Neural crest cell (in vitro differentiated cells): ENCODE measurements around the gene NDUFA9. TPM values are rescaled to one million over a fixed set of nuclear protein-coding genes. Genes with fewer than 3 reads are reported as not detected.
A peak's percentile ranks its signal among the peaks of the same experiment; 100 is the strongest.

ENCODE experiments used
- DNase-seq: peaks from one replicate; pipeline ENCODE4 v3.0.0; 2021; ENCODE audit warnings: low read depth, mixed read lengths, low spot score
- H3K27ac Mint-ChIP-seq: one replicate; pipeline ENCODE4 v1.8.0; 2021; ENCODE audit warnings: mild to moderate bottlenecking, mixed read lengths; ENCODE audit not compliant: unreplicated experiment
- H3K27me3 Mint-ChIP-seq: 2 replicates; pipeline ENCODE4 v1.8.0; 2021; ENCODE audit warnings: low read depth, mild to moderate bottlenecking, mixed read lengths
- H3K36me3 Mint-ChIP-seq: 2 replicates; pipeline ENCODE4 v1.8.0; 2021; ENCODE audit warnings: low read depth, mild to moderate bottlenecking, mixed read lengths
- H3K4me1 Mint-ChIP-seq: 2 replicates; pipeline ENCODE4 v1.8.0; 2021; ENCODE audit warnings: mixed read lengths
- H3K4me3 Mint-ChIP-seq: one replicate; pipeline ENCODE4 v1.8.0; 2021; ENCODE audit warnings: mild to moderate bottlenecking, mixed read lengths
- H3K9me3 Mint-ChIP-seq: 2 replicates; pipeline ENCODE4 v1.8.0; 2021; ENCODE audit warnings: mixed read lengths
- CTCF ChIP-seq: fragments of 200-600 bp; sonication (generic); conservative IDR thresholded peaks from 2 replicates; pipeline ENCODE4 v1.5.0; 2021; ENCODE audit warnings: antibody characterized with exemption, mild to moderate bottlenecking
- total RNA-seq: library from RNA; stranded (reverse); gene quantifications from 2 replicates; pipeline ENCODE4 v1.2.1, GENCODE V29; 2021

Gene NDUFA9
- total RNA-seq, 1 donor from 2014 or later: 71.6 TPM

DNA sequence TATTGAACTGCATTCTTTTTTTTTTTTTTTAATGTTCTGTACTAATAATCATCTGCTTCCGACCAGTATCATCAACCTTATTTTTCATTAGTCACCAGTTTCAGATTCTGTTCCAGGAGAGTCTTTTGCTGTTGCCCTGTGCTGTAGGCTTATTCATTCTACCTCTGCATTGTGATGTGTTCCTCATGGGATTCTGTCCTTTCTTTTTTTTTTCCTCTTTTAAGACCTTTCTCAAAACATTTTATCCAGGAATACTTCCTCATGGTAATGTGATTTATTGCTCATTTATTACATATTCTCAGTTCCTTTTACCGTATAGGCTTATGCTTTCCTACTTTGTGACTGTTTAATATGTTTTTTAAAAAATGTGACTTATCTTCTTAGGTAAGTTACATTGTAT, 4.8 kb downstream of the NDUFA9 start:
- Mint-ChIP-seq H3K9me3 (no peaks in the 10 kb centered on the region), H3K36me3 (no peaks in the 10 kb centered on the region), H3K4me1 (peaks cover 21% of the 10 kb centered on the region), H3K4me3 (peak overlapping the region; percentile 14), H3K27me3 (no peaks in the 10 kb centered on the region), H3K27ac (no peak overlapping the region)
- no peak for TF ChIP-seq CTCF
- no peak for DNase-seq

DNA sequence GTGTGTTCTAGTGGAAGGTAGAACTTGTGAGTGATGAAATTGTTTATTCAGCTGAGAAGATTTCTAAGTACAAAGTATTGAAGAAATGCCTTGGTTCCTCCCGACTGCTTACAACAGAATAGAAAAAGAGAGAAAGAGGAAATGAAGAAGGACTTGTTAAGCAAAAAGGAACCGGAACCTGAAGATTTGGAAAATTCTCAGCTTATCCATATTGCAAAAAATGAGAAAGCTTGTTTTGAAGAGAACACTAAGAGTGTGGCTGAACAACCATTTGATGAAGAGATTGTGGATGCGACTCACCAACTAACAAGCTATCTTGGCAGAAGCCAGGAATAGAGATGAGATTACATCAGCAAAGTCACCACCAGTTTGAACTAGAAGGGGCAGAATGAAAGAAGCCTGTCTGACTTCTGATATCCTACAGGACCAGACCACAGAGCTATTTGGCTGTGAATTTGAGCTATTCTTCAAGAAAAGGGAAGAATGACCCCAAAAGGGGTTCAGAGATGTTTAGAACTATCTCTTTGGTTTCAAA, 15.1 kb downstream of the NDUFA9 start:
- Mint-ChIP-seq H3K4me1 (no peaks in the 10 kb centered on the region), H3K36me3 (peaks cover 37% of the 10 kb centered on the region), H3K9me3 (no peaks in the 10 kb centered on the region), H3K27ac (no peak overlapping the region), H3K27me3 (no peaks in the 10 kb centered on the region), H3K4me3 (no peak overlapping the region)
- TF ChIP-seq CTCF: no peak
- DNase-seq: no peak

DNA sequence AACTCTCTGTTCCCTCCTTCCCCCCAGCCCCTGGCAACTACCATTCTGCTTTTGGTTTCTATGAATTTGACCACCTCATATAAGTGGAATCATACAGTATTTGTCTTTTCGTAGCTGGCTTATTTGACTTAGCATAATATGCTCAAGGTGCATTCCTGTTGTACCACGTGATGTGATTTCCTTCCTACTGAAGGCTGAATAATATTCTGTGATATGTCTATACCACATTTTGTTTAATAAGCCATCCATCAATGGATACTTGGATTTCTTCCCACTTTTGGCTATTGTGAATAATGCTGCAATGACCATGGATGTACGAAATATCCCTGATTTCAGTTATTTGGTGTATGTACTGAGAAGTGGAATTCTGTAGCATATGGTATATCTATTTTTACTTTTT, 16.3 kb downstream of the NDUFA9 start:
- no peak for DNase-seq
- Mint-ChIP-seq H3K27me3 (no peaks in the 10 kb centered on the region), H3K4me3 (no peak overlapping the region), H3K4me1 (no peaks in the 10 kb centered on the region), H3K9me3 (no peaks in the 10 kb centered on the region), H3K27ac (no peak overlapping the region), H3K36me3 (peaks cover 41% of the 10 kb centered on the region)
- no peak for TF ChIP-seq CTCF

- H3K4me3 Mint-ChIP-seq: no peak overlapping the region
- no peaks in the 10 kb centered on the region for H3K27me3 Mint-ChIP-seq
- no peak overlapping the region for H3K27ac Mint-ChIP-seq
- no peak for DNase-seq
- H3K9me3 Mint-ChIP-seq: peaks cover 15% of the 10 kb centered on the region
- H3K4me1 Mint-ChIP-seq: no peaks in the 10 kb centered on the region
- peaks cover 45% of the 10 kb centered on the region for H3K36me3 Mint-ChIP-seq
- no peak for TF ChIP-seq CTCF
These were observed 30.8 kb downstream of the NDUFA9 start for GRCh38 chr12:4679711-4680110.

DNA sequence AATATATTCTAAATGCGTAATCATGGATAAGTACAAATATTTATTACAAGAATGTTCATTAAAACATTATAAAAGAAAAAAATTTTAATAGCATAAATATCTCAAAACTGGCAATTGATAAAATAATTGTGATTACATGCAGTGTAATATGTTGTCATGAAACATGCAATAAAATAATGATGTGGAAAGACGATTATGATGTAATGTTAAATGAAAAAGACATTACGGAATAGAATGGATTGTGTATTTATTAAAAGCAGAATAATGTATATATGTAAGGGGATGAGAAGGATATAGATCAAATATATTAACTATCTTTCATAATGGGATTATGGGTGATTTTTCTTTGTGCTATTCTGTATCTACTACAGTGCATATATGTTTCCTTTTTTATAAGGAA, 32.8 kb downstream of the NDUFA9 start:
- H3K27me3 Mint-ChIP-seq: no peaks in the 10 kb centered on the region
- no peaks in the 10 kb centered on the region for H3K9me3 Mint-ChIP-seq
- H3K36me3 Mint-ChIP-seq: peaks cover 39% of the 10 kb centered on the region
- no peak for TF ChIP-seq CTCF
- no peak overlapping the region for H3K4me3 Mint-ChIP-seq
- DNase-seq: no peak
- H3K27ac Mint-ChIP-seq: no peak overlapping the region
- no peaks in the 10 kb centered on the region for H3K4me1 Mint-ChIP-seq

DNA sequence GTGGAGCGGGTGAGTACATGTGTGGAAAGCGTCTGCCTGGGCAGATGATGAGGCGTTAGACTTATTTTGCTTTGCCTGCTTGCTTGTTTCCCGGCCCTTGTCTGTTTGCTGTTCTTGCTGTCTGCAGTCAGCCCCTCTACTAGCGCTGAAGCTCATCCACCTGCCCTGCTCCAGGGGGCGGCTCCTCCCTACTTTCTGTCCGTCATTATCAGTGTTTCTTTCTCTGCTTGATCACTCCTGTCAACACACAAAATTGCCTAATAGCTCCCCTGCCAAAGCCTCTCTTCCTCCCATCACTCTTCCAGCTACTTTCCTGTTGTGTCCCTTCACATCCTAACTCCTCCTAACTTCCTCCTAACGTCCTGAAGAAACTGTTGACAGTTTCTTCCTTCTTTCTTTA, 36.4 kb downstream of the NDUFA9 start:
- no peak for TF ChIP-seq CTCF
- H3K4me1 Mint-ChIP-seq: no peaks in the 10 kb centered on the region
- peaks cover 38% of the 10 kb centered on the region for H3K36me3 Mint-ChIP-seq
- no peak for DNase-seq
- no peaks in the 10 kb centered on the region for H3K27me3 Mint-ChIP-seq
- H3K4me3 Mint-ChIP-seq: no peak overlapping the region
- H3K27ac Mint-ChIP-seq: no peak overlapping the region
- no peaks in the 10 kb centered on the region for H3K9me3 Mint-ChIP-seq
